ENCODE results near the gene KIF26B.

The KIF26B gene

DNA sequence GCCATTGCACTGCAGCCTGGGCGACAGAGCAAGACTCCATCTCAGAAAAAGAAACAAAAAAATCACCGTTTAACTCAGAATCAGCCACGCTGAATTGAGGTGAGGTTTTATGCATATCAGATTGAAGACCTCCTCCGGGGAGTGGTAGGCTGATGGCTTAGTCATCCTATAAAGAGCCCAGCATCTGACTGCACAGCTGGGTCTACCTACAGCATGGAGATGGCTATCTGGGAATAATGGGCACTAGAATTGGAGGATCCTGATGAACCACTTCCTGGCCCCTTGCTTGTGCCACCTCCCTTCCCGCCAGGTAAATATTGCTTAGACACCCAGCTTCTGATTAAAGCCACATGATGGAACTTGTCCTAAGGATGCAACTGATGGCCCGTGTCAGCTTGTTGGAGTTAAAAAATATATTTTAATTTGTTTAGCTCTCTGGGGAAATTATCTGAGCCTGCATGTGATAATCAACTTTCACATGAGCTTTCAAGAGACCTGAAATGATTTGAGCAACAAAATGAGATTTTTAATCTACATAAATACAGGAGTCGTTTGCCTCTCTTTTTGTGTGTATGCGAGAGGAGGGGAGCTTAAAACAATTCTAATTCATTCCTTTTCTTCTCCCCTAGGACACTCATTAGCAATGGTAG is 157.2 kb downstream of the KIF26B start:
- TF ChIP-seq EZH2 (IDR thresholded peaks at IDR 0.05; ENCODE audit: borderline replicate concordance, low read length) = no peak
- TF ChIP-seq, protein P1, sequence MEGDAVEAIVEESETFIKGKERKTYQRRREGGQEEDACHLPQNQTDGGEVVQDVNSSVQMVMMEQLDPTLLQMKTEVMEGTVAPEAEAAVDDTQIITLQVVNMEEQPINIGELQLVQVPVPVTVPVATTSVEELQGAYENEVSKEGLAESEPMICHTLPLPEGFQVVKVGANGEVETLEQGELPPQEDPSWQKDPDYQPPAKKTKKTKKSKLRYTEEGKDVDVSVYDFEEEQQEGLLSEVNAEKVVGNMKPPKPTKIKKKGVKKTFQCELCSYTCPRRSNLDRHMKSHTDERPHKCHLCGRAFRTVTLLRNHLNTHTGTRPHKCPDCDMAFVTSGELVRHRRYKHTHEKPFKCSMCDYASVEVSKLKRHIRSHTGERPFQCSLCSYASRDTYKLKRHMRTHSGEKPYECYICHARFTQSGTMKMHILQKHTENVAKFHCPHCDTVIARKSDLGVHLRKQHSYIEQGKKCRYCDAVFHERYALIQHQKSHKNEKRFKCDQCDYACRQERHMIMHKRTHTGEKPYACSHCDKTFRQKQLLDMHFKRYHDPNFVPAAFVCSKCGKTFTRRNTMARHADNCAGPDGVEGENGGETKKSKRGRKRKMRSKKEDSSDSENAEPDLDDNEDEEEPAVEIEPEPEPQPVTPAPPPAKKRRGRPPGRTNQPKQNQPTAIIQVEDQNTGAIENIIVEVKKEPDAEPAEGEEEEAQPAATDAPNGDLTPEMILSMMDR (IDR thresholded peaks at IDR 0.05; ENCODE audit: low read length) = no peak
- H3K4me1 ChIP-seq (ENCODE audit: insufficient read depth, low read length, severe bottlenecking) = no peaks in the 10 kb centered on the region
- H3K27ac ChIP-seq (ENCODE audit: low read depth, low read length, poor library complexity, severe bottlenecking) = no peak overlapping the region
- H3K4me2 ChIP-seq (ENCODE audit: low read length) = no peak overlapping the region
- H3K9ac ChIP-seq (ENCODE audit: low read length) = no peak overlapping the region
- no peaks in the 10 kb centered on the region for H3K27me3 ChIP-seq (ENCODE audit: insufficient read depth, low read length)
- H3K9me3 ChIP-seq (ENCODE audit: low read length) = no peaks in the 10 kb centered on the region
- H3K36me3 ChIP-seq (ENCODE audit: insufficient read depth, low read length) = no peaks in the 10 kb centered on the region
- H2AFZ ChIP-seq (ENCODE audit: low read length) = no peak overlapping the region
- no peaks in the 10 kb centered on the region for H3F3A ChIP-seq (ENCODE audit: insufficient read depth, low read length)
- H3K4me3 ChIP-seq (ENCODE audit: low read depth, low read length, poor library complexity, severe bottlenecking) = no peak overlapping the region
- no peaks in the 10 kb centered on the region for H3K79me2 ChIP-seq (ENCODE audit: insufficient read depth, low read length)
- no peaks in the 10 kb centered on the region for H3K9me2 ChIP-seq (ENCODE audit: low read depth, low read length)
- no peaks in the 10 kb centered on the region for H4K20me1 ChIP-seq (ENCODE audit: insufficient read depth, low read length)

DNA sequence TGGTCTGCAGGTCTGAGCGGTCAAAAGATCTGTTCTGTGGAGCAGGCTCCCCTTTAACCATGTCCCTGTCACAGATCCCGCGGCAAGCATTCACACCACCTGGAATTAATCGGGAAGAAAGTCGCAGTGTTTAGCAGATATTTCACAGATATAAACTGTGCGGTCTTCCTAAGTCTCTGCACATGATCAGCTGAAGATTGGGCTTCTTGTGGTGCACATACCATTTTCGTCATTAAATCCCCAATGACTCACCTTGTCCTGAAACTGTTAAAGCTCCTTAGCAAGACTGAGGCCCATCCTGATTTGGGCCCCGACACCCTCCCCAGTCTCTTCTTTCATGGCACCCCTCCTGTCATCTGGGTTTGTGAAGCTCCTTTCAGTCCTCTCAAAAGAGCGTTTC is 158.8 kb downstream of the KIF26B start:
- H3K4me2 ChIP-seq (ENCODE audit: low read length) = no peak overlapping the region
- no peaks in the 10 kb centered on the region for H3K9me2 ChIP-seq (ENCODE audit: low read depth, low read length)
- no peaks in the 10 kb centered on the region for H4K20me1 ChIP-seq (ENCODE audit: insufficient read depth, low read length)
- H3K79me2 ChIP-seq (ENCODE audit: insufficient read depth, low read length) = no peaks in the 10 kb centered on the region
- H3F3A ChIP-seq (ENCODE audit: insufficient read depth, low read length) = no peaks in the 10 kb centered on the region
- H3K9me3 ChIP-seq (ENCODE audit: low read length) = no peaks in the 10 kb centered on the region
- no peak overlapping the region for H2AFZ ChIP-seq (ENCODE audit: low read length)
- TF ChIP-seq, protein P1 (IDR thresholded peaks at IDR 0.05; ENCODE audit: low read length) = no peak
- TF ChIP-seq EZH2 (IDR thresholded peaks at IDR 0.05; ENCODE audit: borderline replicate concordance, low read length) = no peak
- H3K27me3 ChIP-seq (ENCODE audit: insufficient read depth, low read length) = no peaks in the 10 kb centered on the region
- no peak overlapping the region for H3K27ac ChIP-seq (ENCODE audit: low read depth, low read length, poor library complexity, severe bottlenecking)
- H3K36me3 ChIP-seq (ENCODE audit: insufficient read depth, low read length) = no peaks in the 10 kb centered on the region
- no peaks in the 10 kb centered on the region for H3K4me1 ChIP-seq (ENCODE audit: insufficient read depth, low read length, severe bottlenecking)
- no peak overlapping the region for H3K9ac ChIP-seq (ENCODE audit: low read length)
- no peak overlapping the region for H3K4me3 ChIP-seq (ENCODE audit: low read depth, low read length, poor library complexity, severe bottlenecking)

DNA sequence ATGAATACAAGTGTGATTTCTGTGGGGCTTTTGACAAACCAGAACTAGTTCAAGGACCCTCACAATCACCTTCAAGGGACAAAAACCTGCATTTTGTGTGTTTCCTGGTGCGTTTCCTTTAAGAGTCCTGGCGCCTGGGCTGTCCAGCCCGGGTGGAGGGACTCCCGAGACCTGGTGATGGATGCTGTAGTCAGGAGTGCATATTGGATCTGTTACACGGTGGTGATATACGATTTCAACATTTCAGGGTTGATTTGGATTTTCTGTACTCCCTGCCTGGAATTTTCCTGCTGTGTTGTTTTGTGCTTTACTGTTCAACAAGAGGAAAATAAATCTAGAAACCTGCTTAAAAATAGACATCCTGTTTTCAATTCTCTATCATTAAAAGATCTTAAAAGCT is 162.0 kb downstream of the KIF26B start:
- H3F3A ChIP-seq (ENCODE audit: insufficient read depth, low read length) = no peaks in the 10 kb centered on the region
- no peaks in the 10 kb centered on the region for H3K79me2 ChIP-seq (ENCODE audit: insufficient read depth, low read length)
- no peaks in the 10 kb centered on the region for H3K9me2 ChIP-seq (ENCODE audit: low read depth, low read length)
- no peak overlapping the region for H3K27ac ChIP-seq (ENCODE audit: low read depth, low read length, poor library complexity, severe bottlenecking)
- no peaks in the 10 kb centered on the region for H3K27me3 ChIP-seq (ENCODE audit: insufficient read depth, low read length)
- no peaks in the 10 kb centered on the region for H4K20me1 ChIP-seq (ENCODE audit: insufficient read depth, low read length)
- no peaks in the 10 kb centered on the region for H3K4me1 ChIP-seq (ENCODE audit: insufficient read depth, low read length, severe bottlenecking)
- no peak overlapping the region for H3K9ac ChIP-seq (ENCODE audit: low read length)
- no peak overlapping the region for H3K4me3 ChIP-seq (ENCODE audit: low read depth, low read length, poor library complexity, severe bottlenecking)
- no peaks in the 10 kb centered on the region for H3K9me3 ChIP-seq (ENCODE audit: low read length)
- no peaks in the 10 kb centered on the region for H3K36me3 ChIP-seq (ENCODE audit: insufficient read depth, low read length)
- H3K4me2 ChIP-seq (ENCODE audit: low read length) = no peak overlapping the region
- H2AFZ ChIP-seq (ENCODE audit: low read length) = no peak overlapping the region
- TF ChIP-seq EZH2 (IDR thresholded peaks at IDR 0.05; ENCODE audit: borderline replicate concordance, low read length) = no peak
- TF ChIP-seq, protein P1 (IDR thresholded peaks at IDR 0.05; ENCODE audit: low read length) = no peak
